Type B pancreatic cell (in vitro differentiated cells): ENCODE data around the gene CCDC86. TPM values are rescaled to one million over a fixed set of nuclear protein-coding genes. Genes with fewer than 3 reads are reported as not detected.

Experiments
- DNase-seq: peaks from one replicate; pipeline ENCODE4 v3.0.0; 2021; ENCODE audit warnings: mixed read lengths; ENCODE audit not compliant: unreplicated experiment; ENCODE audit errors: extremely low spot score
- H3K27ac Mint-ChIP-seq: 2 replicates; pipeline ENCODE4 v1.8.0; 2021; ENCODE audit warnings: mild to moderate bottlenecking, mixed read lengths
- H3K27me3 Mint-ChIP-seq: 2 replicates; pipeline ENCODE4 v1.8.0; 2021; ENCODE audit warnings: mixed read lengths
- H3K36me3 Mint-ChIP-seq: 2 replicates; pipeline ENCODE4 v1.8.0; 2021; ENCODE audit warnings: mixed read lengths
- H3K4me1 Mint-ChIP-seq: one replicate; pipeline ENCODE4 v1.8.0; 2021; ENCODE audit warnings: mixed read lengths; ENCODE audit not compliant: unreplicated experiment
- H3K4me3 Mint-ChIP-seq: 2 replicates; pipeline ENCODE4 v1.8.0; 2021; ENCODE audit warnings: mild to moderate bottlenecking, mixed read lengths
- H3K9me3 Mint-ChIP-seq: 2 replicates; pipeline ENCODE4 v1.8.0; 2021; ENCODE audit warnings: mixed read lengths
- CTCF ChIP-seq: fragments of 200-600 bp; sonication (generic); conservative IDR thresholded peaks from 2 replicates; pipeline ENCODE4 v1.5.0; 2021; ENCODE audit warnings: antibody characterized with exemption, mild to moderate bottlenecking
- total RNA-seq: library from RNA; stranded (reverse); gene quantifications from 2 replicates; pipeline ENCODE4 v1.2.1, GENCODE V29; 2021; ENCODE audit warnings: low replicate concordance

Gene CCDC86
- total RNA-seq, 1 donor from 2014 or later: 31.1 TPM

GRCh38 chr11:60879104-60879503 is 37.2 kb downstream of the CCDC86 start:
- Mint-ChIP-seq H3K4me1 (peaks cover 6% of the 10 kb centered on the region), H3K9me3 (no peaks in the 10 kb centered on the region), H3K36me3 (peaks cover 10% of the 10 kb centered on the region), H3K4me3 (no peak overlapping the region), H3K27ac (no peak overlapping the region), H3K27me3 (no peaks in the 10 kb centered on the region)
- TF ChIP-seq CTCF: no peak
- DNase-seq: no peak

DNA sequence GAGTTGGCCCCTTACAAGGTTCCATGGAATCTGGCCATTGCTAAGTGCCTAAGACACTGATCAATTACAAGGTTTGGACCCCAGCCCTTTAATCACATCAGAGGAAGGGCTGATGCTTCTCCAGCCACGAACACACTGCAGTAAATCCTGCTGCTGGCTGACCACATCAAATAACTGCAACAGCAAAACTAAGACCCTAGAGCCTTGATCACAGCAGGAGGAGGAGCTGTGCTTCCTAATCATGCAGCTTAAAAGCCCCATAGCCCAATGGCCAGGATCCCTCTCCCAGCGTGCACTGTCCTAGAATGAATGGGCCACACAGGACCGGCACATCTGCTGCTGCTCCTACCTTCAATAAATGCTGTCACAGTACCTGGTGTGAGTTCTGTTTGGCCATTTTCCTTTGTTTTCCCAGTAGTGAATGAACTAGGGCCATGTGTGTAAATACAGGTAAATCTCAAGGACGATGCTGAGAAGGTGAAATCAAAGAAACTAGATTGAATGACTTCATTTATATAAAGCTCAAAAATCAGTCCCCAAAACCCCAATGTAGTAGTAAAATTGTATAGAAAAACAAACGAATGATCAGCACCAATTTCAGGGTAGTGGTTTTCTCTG is 38.2 kb downstream of the CCDC86 start:
- Mint-ChIP-seq H3K27me3 (no peaks in the 10 kb centered on the region), H3K36me3 (peaks cover 12% of the 10 kb centered on the region), H3K9me3 (no peaks in the 10 kb centered on the region), H3K4me3 (no peak overlapping the region), H3K27ac (no peak overlapping the region), H3K4me1 (peaks cover 6% of the 10 kb centered on the region)
- DNase-seq: no peak
- TF ChIP-seq CTCF: no peak

DNA sequence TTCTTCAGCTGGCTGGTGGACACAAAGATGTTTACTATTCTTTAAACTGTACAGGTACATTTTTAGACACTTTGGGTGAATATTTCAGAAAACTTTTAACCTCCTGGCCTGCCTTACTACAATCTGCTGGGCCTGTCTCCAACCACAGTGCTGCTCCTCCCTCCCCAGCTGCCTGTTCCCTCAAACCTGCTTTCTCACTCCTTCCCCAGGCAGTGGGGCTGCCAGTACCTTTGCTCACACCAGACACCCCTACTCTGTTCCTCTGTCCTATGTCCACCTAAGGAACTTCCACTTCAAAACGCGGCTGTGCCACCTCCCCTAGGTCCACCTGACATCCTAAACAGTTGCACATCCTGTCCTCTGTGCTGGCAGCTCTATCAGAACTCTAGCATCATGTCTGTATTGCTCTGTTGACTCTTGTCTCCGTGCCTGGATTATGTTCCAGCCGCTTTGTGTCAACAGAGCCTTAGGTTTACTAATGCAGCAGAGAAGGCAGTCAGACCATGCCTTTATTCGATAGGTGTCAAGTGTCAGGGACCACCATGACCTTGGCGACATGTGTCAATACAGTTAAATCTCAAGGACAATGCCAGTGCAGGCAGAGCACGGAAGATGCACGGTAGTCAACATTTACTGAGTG is 38.9 kb downstream of the CCDC86 start:
- Mint-ChIP-seq H3K36me3 (peaks cover 17% of the 10 kb centered on the region), H3K27me3 (no peaks in the 10 kb centered on the region), H3K4me1 (peaks cover 6% of the 10 kb centered on the region), H3K9me3 (no peaks in the 10 kb centered on the region), H3K4me3 (no peak overlapping the region), H3K27ac (peak overlapping the region; percentile 78)
- TF ChIP-seq CTCF: no peak
- DNase-seq: no peak

DNA sequence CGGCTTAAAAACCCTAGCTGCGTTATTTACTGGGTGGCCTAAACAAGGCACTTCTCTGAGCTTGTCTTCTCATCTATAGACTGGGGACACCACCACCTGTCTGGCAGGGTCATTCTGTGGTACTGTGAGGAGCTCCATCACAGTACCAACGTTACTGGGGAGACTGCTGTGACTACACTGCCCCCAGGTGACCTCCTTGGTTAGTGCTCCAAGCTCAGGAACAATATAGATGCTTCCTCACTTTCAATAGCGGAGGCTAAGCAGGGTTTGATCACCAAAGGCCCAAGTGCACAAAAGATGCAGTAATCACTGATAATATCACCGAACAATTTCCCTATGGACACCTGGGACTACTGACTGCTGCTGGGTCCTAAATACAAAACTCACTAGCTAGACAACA is 45.6 kb downstream of the CCDC86 start:
- H3K9me3 Mint-ChIP-seq: no peaks in the 10 kb centered on the region
- H3K36me3 Mint-ChIP-seq: peaks cover 31% of the 10 kb centered on the region

DNA sequence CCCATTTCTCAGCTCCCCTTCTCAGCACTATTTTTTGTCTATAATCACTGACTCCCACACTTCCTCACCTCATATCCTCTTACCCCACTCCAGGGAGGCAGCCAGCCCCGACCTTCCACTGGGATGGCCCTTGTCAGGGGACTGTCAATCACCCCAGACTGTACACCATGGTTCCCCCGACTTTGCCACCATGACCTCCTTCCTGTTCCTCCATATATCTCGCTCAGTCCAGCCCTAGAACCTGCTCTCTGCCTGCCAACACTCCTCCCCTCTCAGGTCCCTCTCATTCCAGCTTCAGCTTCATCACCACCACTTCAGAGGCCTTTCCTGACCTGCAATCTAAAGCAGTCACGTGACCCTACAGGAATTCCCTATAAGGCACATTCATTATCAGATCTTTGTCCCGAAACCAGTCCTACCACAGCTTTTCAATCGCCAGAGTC is 48.0 kb downstream of the CCDC86 start:
- no peak for DNase-seq
- Mint-ChIP-seq H3K9me3 (no peaks in the 10 kb centered on the region), H3K36me3 (peaks cover 30% of the 10 kb centered on the region), H3K27me3 (no peaks in the 10 kb centered on the region), H3K4me3 (no peak overlapping the region), H3K27ac (peak overlapping the region; percentile 2), H3K4me1 (peaks cover 11% of the 10 kb centered on the region)
- no peak for TF ChIP-seq CTCF

More for the DNA sequence above, 45.6 kb downstream of the CCDC86 start:
- Mint-ChIP-seq H3K27me3 (no peaks in the 10 kb centered on the region), H3K27ac (no peak overlapping the region), H3K4me3 (no peak overlapping the region), H3K4me1 (peaks cover 11% of the 10 kb centered on the region)
- TF ChIP-seq CTCF: peak; percentile 62
- no peak for DNase-seq
